AG04450 (cell line): ENCODE data around the gene MRPL20. TPM values are rescaled to one million over a fixed set of nuclear protein-coding genes. Genes with fewer than 3 reads are reported as not detected.
"Not testable (repeated sequence)": the region's sequence is repeated elsewhere in the genome, so short reads cannot be mapped to it uniquely, and the experiment has no call there.

ENCODE experiments used
- CTCF ChIA-PET: fragments of 300-600, 350-600 bp; formaldehyde crosslinking; extraction: SDS; loops from one replicate; lab custom pipeline; 2022; ENCODE audit warnings: antibody characterized with exemption, inconsistent platforms; lab: Charles Lee
- POLR2A ChIA-PET: fragments of 350-600 bp; formaldehyde crosslinking; extraction: SDS; loops from one replicate; lab custom pipeline; 2021; ENCODE audit warnings: antibody characterized with exemption, inconsistent platforms; lab: Yijun Ruan, JAX
- DNase-seq: peaks from one replicate; pipeline ENCODE4 v3.0.0-alpha.2; 2011; ENCODE audit warnings: low read depth, low spot score
- H3K27ac ChIP-seq: one replicate; pipeline ENCODE4 v1.5.1; 2012; ENCODE audit warnings: low read depth, low read length, control low read depth
- H3K27me3 ChIP-seq: one replicate; pipeline ENCODE4 v1.6.0; 2012; ENCODE audit warnings: low read length; ENCODE audit not compliant: control insufficient read depth, insufficient read depth
- H3K4me3 ChIP-seq: 2 replicates; pipeline ENCODE4 v1.5.1; 2011; ENCODE audit warnings: mild to moderate bottlenecking, low read depth, low read length, control low read depth
- H3K9me3 ChIP-seq: 2 replicates; pipeline ENCODE4 v1.5.1; 2012; ENCODE audit warnings: low read length; ENCODE audit not compliant: control insufficient read depth, insufficient read depth
- polyA plus RNA-seq: library from polyadenylated mRNA; depleted of rRNA; stranded (reverse); fragments of >200 nt; gene quantifications from 2 replicates; pipeline ENCODE4 v1.2.3, GENCODE V29; 2011
- TF ChIP-seq, protein P1 (sequence below): IDR thresholded peaks from 2 replicates; pipeline ENCODE4 v1.5.1; 2011; ENCODE audit warnings: low read depth, low read length, control low read depth, inconsistent platforms

Gene MRPL20
- polyA plus RNA-seq, 1 experiment: 140 TPM

DNA sequence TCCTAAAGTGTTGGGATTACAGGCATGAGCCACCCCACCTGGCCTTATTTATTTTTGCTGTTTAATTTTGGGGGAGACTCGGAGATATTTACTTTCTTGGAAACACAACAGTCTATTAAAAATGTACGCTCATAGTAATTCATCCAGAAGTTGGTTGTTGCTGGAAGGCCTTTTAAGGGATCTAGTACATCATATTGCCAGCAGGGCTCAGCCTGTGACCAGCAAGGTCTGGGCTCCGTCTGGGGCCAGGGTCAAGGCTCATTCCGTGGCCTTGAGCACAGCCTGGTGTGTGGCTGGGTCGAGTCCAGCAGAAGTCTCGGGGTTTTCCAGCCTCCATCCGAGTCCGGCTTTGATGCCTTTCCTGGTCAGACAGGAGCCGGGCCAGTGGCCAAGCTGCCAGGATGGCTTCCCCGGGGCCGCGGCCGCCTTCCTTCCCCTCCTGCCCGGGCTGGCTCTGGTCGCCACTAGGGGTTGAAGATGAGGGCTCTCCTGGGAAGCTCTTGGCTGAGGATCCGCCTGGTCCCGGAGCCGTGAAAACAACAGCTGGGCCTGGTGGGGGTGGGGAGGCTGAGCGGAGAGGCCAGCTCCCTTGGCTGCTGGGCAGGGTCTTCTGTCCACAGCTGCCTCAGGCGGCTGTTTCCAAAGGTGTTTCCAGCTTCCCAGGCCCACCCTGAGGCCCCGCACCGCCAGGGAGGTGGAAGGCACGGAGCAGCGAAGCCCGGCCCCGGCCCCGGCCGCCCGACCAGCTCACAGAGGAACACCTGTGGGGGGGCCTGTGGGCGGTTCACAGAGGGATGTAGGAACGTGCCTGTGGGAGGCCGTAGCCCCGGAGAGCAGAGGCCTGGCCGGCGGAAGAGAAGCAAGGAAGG is 23.3 kb upstream of the MRPL20 start:
- no peak for DNase-seq
- H3K4me3 ChIP-seq: no peak overlapping the region
- POLR2A ChIA-PET: interaction anchor here (0.7 to 1.7 kb wide), 5 partner anchors 9 to 55 kb away, joined by 3 to 7 read pairs (median 4); partner anchors contain the start of genes ANKRD65, AURKAIP1, CCNL2 and MRPL20
- TF ChIP-seq, protein P1, sequence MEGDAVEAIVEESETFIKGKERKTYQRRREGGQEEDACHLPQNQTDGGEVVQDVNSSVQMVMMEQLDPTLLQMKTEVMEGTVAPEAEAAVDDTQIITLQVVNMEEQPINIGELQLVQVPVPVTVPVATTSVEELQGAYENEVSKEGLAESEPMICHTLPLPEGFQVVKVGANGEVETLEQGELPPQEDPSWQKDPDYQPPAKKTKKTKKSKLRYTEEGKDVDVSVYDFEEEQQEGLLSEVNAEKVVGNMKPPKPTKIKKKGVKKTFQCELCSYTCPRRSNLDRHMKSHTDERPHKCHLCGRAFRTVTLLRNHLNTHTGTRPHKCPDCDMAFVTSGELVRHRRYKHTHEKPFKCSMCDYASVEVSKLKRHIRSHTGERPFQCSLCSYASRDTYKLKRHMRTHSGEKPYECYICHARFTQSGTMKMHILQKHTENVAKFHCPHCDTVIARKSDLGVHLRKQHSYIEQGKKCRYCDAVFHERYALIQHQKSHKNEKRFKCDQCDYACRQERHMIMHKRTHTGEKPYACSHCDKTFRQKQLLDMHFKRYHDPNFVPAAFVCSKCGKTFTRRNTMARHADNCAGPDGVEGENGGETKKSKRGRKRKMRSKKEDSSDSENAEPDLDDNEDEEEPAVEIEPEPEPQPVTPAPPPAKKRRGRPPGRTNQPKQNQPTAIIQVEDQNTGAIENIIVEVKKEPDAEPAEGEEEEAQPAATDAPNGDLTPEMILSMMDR: peak; percentile 45
- no peaks in the 10 kb centered on the region for H3K27me3 ChIP-seq
- CTCF ChIA-PET: interaction anchor here (0.6 to 2.9 kb wide), 3 partner anchors 11 to 428 kb away, joined by 4 to 13 read pairs (median 4); no protein-coding TSS in a partner anchor
- peak overlapping the region; percentile 80 for H3K27ac ChIP-seq
- H3K9me3 ChIP-seq: peaks cover 3% of the 10 kb centered on the region; the same call in 1 of the 2 replicates

DNA sequence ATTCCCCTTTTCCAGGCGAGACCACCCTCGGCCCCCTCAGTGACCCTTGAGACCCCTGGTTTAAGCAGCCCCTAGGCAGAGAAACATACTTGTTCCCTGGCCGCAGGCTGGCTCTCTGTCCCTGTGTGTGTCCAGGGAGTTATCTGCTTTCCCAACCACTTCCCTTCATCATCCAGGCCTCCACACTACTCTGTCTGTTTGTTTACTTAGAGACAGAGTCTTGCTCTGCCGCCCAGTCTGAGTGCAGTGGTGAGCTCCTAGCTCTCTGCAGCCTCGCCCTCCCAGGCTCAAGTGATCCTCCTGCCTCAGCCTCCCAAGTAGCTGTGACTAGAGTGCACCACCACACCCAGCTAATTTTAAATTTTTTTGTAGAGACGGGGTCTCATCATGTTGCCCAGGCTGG is 22.6 kb upstream of the MRPL20 start:
- no peak overlapping the region for H3K27ac ChIP-seq
- ChIA-PET CTCF (interaction anchor here (0.6 to 2.9 kb wide), 3 partner anchors 11 to 27 kb away, joined by 3 to 13 read pairs (median 4); no protein-coding TSS in a partner anchor), POLR2A (interaction anchor here (0.7 to 1.7 kb wide), 4 partner anchors 9 to 30 kb away, joined by 3 to 7 read pairs (median 4); partner anchors contain the start of genes ANKRD65, CCNL2 and MRPL20)
- H3K27me3 ChIP-seq: no peaks in the 10 kb centered on the region
- TF ChIP-seq, protein P1: no peak
- no peak for DNase-seq
- H3K4me3 ChIP-seq: no peak overlapping the region
- peaks cover 3% of the 10 kb centered on the region; the same call in 1 of the 2 replicates for H3K9me3 ChIP-seq

- not testable (repeated sequence) for DNase-seq, H3K4me3 ChIP-seq, H3K9me3 ChIP-seq, H3K27me3 ChIP-seq, H3K27ac ChIP-seq
- ChIA-PET POLR2A (interaction anchor here (0.6 to 1.6 kb wide), 2 partner anchors 21 to 54 kb away, joined by 4 read pairs; partner anchors contain the start of gene AURKAIP1), CTCF (interaction anchor here (0.6 to 2.9 kb wide), 2 partner anchors 12 to 21 kb away, joined by 3 to 13 read pairs; no protein-coding TSS in a partner anchor)
These were observed 21.9 kb upstream of the MRPL20 start for GRCh38 chr1:1428967-1429366.

- Histone ChIP-seq H3K27ac (no peak overlapping the region), H3K9me3 (peaks cover 3% of the 10 kb centered on the region; the same call in 1 of the 2 replicates), H3K4me3 (no peak overlapping the region), H3K27me3 (no peaks in the 10 kb centered on the region)
- POLR2A ChIA-PET: interaction anchor here (1.6 kb wide), 1 partner anchor 21 kb away, joined by 4 read pairs; no protein-coding TSS in a partner anchor
- DNase-seq: no peak
- TF ChIP-seq, protein P1: no peak
- CTCF ChIA-PET: no interaction called here
These were observed 21.1 kb upstream of the MRPL20 start for GRCh38 chr1:1428174-1428573.

DNA sequence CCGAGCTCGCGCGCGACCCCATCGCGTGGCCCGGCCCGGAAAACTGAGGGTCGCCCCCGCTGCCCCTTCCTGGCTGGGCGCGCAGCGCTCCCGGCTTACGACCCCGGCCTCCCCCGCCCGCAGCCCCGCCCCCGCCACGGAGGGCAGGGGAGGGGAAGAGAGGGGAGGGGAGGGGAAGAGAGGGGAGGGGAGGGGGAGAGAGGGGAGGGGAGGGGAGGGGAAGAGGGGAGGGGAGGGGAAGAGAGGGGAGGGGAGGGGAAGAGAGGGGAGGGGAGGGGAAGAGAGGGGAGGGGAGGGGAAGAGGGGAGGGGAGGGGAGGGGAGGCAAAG is 20.7 kb upstream of the MRPL20 start:
- ChIA-PET POLR2A (interaction anchor here (1.6 kb wide), 1 partner anchor 20 kb away, joined by 4 read pairs; no protein-coding TSS in a partner anchor), CTCF (no interaction called here)
- no peak overlapping the region for H3K27ac ChIP-seq
- no peaks in the 10 kb centered on the region for H3K27me3 ChIP-seq
- H3K9me3 ChIP-seq: peaks cover 3% of the 10 kb centered on the region; the same call in 1 of the 2 replicates
- peak overlapping the region; percentile 47 for H3K4me3 ChIP-seq
- no peak for DNase-seq
- TF ChIP-seq, protein P1: no peak
